GM06990 (cell line): ENCODE data around the gene DTNA.

ENCODE experiments used
- DNase-seq: peaks from one replicate; pipeline ENCODE4 v3.0.0-alpha.2; 2011; ENCODE audit not compliant: insufficient read length; ENCODE audit errors: extremely low read depth
- H3K27me3 ChIP-seq: replicated peaks from 2 replicates; pipeline ENCODE4 v1.6.0; 2011; ENCODE audit warnings: low read length; ENCODE audit not compliant: control insufficient read depth, insufficient read depth
- H3K36me3 ChIP-seq: 2 replicates; pipeline ENCODE4 v1.5.1; 2011; ENCODE audit warnings: low read length; ENCODE audit not compliant: control insufficient read depth, insufficient read depth
- H3K4me3 ChIP-seq: replicated peaks from 2 replicates; pipeline ENCODE4 v1.5.1; 2011; ENCODE audit warnings: low read depth, mild to moderate bottlenecking, control low read depth, low read length
- TF ChIP-seq, protein P1 (sequence below): IDR thresholded peaks from 2 replicates; pipeline ENCODE4 v1.5.1; 2011; ENCODE audit warnings: low read length, control low read depth, mild to moderate bottlenecking, inconsistent platforms; ENCODE audit not compliant: insufficient read depth, poor library complexity, severe bottlenecking

The DTNA gene

DNA sequence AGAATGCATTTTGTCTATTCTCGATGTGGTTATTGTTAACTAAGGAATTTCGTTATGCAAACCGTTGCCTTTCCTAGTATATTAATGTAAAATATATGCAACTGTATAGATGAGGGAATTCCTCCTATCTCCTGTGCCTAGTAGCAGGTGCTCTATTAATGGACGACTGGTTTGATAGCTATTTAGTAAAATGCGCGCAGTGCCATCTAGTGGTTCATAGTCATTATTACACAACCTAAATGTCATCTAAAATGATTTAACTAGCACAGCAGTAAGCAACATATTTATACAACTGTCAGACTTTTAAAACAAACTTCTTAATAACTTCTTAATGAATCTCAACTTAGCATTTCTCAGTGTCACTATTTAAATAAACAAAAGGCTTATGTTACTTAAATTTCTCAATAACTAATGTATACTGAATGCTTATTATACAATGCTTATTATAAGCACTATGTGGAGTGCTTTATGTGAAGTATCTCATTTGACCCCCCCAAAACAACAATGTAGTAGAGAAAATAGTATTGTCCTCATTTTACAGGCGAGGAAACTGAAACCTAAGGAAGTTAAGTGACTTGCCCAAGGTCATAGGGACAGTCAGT lies 77.9 kb downstream of the DTNA start:
- Histone ChIP-seq H3K4me3 (no peak overlapping the region), H3K36me3 (no peaks in the 10 kb centered on the region), H3K27me3 (no peaks in the 10 kb centered on the region)
- peak; percentile 20 for DNase-seq
- TF ChIP-seq, protein P1, sequence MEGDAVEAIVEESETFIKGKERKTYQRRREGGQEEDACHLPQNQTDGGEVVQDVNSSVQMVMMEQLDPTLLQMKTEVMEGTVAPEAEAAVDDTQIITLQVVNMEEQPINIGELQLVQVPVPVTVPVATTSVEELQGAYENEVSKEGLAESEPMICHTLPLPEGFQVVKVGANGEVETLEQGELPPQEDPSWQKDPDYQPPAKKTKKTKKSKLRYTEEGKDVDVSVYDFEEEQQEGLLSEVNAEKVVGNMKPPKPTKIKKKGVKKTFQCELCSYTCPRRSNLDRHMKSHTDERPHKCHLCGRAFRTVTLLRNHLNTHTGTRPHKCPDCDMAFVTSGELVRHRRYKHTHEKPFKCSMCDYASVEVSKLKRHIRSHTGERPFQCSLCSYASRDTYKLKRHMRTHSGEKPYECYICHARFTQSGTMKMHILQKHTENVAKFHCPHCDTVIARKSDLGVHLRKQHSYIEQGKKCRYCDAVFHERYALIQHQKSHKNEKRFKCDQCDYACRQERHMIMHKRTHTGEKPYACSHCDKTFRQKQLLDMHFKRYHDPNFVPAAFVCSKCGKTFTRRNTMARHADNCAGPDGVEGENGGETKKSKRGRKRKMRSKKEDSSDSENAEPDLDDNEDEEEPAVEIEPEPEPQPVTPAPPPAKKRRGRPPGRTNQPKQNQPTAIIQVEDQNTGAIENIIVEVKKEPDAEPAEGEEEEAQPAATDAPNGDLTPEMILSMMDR, result peak; percentile 53

DNA sequence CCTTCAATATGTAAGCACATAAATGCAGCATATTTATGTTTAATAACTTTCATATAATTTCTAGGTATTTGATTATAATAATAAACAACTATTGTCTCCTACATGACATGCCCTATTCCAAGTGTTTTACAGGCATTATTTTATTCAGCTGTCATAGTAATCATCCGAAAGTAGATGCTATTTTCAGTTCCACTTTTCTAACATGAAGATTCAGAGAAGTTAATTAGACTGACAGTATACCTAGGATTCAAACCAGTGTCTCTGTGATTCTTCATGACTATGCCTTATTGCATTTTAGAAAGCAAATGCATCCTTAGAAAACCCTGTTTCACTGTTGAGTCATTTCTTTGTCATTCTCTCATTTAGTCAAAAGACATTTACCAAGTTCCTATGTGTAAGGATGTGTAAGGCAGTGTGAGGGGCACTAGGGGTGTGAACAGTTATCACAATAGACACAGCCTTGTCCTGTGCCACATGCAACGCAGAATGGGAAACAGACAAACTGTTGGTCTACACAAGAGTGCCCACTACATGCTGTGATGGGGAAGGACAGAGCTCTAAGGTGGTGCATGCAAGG lies 79.8 kb downstream of the DTNA start:
- TF ChIP-seq, protein P1, result no peak
- Histone ChIP-seq H3K36me3 (no peaks in the 10 kb centered on the region), H3K27me3 (no peaks in the 10 kb centered on the region), H3K4me3 (no peak overlapping the region)
- DNase-seq, result peak; percentile 26

DNA sequence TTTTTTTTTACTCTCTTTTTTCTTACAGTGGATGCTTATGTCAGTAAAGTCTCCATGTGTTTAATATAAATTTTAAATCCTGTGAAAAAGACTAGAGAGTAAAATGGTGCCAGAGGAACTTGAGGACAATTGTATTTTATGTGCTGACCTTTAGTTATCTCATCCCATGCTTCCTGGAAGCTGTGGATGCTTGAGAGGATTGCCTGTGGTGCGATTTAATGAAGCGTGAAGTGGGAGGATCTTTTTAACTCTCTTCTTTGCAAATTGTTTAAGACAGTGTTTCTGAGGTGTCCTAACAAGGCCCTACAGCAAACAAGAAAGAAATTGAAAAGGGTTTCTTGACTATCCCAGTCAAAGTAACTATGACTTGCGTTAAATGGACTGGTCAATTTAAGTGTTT lies 84.2 kb downstream of the DTNA start:
- H3K4me3 ChIP-seq, result no peak overlapping the region
- DNase-seq, result no peak
- TF ChIP-seq, protein P1, result no peak
- no peaks in the 10 kb centered on the region for H3K36me3 ChIP-seq
- no peaks in the 10 kb centered on the region for H3K27me3 ChIP-seq

DNA sequence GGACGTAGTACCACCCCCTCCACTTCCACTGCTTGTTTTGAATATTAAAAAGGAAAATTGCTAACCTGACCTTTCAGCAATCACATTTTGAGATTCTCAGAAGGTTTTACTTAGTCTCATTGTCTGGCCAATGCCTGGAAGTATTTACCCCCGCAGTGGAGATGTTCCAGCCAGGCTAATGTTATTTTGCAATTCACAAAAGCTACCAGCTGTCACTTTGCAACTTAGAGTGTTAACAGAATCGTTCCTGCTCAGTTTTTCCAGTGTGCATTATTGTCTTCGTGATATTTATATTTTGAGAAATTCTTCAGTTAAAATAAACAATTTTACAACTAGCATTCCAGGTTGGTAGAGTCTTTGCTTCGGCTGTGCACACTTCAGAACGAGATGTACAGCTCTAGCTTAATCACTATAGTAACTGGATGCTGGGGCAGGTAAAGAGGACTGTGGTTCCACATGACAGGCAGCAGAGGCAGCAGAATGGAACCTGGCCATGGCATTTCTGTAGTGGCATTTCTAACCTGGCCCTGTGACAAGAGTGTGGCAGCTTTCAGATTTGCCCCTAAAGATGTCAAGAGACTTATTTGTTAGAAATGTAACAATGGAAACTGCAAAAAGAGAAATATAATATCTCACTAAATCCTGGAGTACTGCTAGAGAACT lies 85.1 kb downstream of the DTNA start:
- no peak for DNase-seq
- Histone ChIP-seq H3K27me3 (no peaks in the 10 kb centered on the region), H3K4me3 (no peak overlapping the region), H3K36me3 (no peaks in the 10 kb centered on the region)
- TF ChIP-seq, protein P1, result no peak

DNA sequence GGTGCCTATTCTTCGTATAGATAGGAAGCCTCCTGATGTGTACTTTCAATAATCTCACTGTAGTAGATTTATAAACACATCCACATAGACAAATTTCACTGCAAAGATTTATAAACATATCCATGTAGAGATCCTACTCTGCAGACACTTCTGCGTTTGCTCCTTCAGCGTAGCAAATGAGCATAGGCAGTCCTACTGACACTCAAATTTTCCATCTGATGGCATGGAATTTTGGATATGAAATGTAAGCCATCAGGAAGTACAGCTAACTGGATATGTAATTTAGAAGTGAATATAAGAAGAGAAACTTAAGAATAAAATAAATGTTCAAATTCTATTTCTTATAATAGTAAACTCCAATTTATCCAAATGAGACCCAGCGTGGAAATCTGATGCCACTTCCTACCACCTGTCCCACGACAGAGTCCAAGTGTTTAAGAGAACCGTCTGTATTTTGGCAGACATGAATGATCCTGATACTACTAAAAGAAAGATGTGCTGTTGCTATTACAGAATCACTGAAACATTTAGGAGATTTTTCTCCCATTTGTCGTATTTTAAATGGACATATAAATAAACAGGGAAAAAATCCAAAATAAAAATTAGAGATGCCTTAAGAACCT lies 86.0 kb downstream of the DTNA start:
- DNase-seq, result no peak
- H3K36me3 ChIP-seq, result no peaks in the 10 kb centered on the region

More for the DNA sequence above, 86.0 kb downstream of the DTNA start:
- H3K27me3 ChIP-seq, result no peaks in the 10 kb centered on the region
- TF ChIP-seq, protein P1, result no peak
- H3K4me3 ChIP-seq, result no peak overlapping the region
